Stimulated activated CD4-positive, alpha-beta T cell treated with anti-CD3 and anti-CD28 coated beads, Interleukin-4, amount 100 ng/mL, for 24 hours (primary cell): ENCODE data around the gene MRPL18.
A peak's percentile ranks its signal among the peaks of the same experiment; 100 is the strongest.
"Not testable (repeated sequence)": the region's sequence is repeated elsewhere in the genome, so short reads cannot be mapped to it uniquely, and the experiment has no call there.

Experiments
- DNase-seq: peaks from one replicate; pipeline ENCODE4 v3.0.0-alpha.2; 2020

The MRPL18 gene

DNA sequence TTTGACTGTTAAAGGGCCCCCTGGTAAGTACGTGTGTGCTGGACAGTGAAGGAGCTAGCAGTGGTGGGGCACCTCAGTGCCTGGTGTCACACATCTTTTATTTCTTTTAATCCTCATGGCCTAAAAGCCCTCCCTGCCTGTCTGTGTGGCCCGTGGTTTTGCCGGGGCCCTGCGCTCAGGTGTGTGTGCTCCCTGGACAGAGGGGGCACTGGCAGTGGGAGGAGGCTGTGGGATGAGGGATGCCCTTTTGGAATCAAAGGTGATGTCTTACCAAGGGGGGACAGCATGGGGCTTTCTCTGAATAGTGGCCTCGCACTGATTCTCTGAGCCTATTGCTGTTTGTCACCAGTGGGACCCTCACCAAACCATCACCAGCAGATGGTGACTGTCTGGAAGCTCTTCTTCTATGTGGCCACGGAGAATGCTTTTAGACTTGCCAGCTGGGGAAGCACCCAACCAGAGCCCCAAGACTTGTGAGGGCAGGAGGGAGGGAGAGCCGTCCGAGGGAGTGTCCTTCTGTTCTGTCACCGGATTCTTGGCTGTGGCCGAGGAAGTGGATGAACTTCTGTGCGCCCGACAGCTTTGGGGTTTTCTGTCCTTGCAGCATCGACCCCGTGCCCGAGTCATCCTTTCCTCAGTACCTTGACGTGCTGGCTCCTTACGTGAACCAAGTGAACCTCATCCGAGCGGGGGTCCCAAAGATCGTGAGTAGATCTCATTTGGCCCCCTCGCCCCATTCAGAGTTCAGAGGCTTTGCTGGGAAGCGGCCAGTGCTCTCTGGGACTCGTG is 27.9 kb downstream of the MRPL18 start:
- DNase-seq = no peak

DNA sequence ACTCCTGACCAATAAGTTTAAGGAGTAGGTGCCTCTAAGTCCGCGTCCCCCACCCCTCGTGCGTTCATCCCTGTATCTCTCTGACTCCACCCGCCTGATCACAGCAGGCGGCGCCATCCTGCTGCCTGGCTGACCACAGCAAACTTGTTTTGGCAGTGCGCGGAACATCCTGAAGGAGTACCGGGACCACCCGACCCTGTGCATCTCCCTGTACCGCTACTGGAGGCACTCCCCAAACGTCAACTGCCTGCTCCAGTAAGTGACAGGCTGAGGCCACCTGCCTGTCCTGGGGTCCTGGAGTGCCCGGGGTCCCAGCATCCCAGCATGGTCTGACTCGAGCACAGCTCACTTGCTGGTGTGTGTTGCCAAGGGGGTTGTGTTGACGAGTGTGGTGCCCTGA is 28.8 kb downstream of the MRPL18 start:
- DNase-seq = no peak

DNA sequence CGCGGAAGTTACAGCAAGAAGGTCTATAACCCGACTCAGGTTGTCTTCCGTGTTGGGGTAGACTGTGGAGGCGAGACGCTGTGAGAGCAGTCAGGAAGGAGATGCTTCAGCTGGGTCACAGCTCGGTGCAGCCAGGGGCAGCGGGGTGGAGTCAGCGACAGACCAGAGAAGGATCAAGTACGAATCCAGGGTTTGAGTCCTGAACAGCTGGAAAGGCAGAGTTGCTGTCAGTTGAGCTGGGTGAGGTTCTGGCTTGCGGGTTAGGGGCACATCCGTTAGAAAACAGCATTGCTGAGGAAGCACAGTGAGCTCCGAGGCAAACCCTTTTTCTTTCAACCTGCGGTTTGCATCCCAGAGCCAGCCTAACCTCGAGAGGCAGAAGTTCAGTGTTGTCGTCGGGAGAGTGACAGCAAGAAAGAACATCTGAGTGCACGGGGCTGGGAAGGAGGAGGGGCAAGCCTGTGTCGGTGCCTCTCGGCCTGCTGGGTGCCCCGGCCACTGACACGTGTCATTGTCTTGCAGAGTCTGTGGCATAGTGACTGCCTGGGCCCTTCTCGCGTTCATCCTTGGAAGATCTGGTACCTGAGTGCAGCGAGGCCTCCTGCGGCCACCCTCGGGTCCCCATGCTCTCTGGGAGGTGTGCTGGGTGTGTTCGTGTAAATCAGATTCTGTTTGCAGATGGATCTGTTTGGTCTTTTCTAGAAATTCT is 29.8 kb downstream of the MRPL18 start:
- DNase-seq = peak; percentile 20

DNA sequence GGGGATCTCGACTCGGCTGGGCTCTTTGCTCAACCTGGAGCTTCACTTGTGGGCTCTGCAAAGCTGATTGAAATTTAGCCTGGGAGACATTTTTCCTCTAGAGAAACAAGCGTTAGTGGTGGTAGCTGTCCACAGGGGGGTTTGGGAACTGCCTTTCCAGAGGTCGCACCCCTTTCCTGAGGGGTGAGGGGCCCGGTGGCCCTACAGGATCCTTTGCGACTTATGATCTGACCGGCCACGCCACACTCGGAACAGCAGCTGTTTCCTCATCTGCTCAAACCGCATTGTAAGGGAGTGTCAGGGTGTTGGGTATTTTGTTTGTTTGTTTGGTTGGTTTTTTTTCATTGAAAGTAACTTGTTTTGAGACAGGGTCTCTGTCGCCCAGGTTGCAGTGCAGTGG is 30.9 kb downstream of the MRPL18 start:
- no peak for DNase-seq

DNA sequence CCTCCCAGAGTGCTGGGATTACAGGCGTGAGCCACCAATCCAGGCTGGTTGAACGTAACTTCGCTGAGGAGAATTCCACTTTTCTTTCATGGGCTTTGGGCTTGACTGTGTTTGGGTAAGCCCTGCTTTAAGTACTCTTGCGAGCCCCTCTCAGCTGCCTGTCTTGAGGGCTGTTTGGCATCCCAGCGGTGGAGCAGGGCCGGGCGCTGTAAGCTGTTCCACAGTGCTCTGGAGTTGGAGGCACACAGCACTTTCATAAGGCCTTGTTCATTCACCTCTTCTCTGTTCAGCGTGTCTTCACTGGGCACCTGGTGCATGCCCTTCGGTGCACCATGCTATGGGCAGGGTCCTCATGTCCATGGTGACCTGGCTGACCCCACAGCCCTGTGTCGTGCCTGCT is 31.5 kb downstream of the MRPL18 start:
- DNase-seq = no peak

DNA sequence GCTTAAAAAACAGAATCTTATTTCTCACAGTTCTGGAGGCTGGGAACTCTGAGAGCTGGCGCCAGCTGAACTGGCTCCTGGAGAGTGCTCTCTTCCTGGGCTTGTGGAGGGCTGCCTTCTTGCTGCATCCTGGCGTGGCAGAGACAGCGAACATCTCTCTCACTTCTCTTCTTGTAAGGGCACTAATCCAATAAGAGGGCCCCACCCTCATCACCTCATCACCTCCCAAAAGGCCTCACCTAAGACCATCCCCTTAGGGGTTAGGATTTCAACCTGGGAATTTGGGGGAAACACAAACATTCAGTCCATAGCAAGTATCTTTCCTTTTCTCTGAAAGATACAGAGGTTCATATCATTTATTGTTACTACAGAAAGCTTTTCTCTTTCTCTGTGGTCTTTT is 33.7 kb downstream of the MRPL18 start:
- DNase-seq = no peak

DNA sequence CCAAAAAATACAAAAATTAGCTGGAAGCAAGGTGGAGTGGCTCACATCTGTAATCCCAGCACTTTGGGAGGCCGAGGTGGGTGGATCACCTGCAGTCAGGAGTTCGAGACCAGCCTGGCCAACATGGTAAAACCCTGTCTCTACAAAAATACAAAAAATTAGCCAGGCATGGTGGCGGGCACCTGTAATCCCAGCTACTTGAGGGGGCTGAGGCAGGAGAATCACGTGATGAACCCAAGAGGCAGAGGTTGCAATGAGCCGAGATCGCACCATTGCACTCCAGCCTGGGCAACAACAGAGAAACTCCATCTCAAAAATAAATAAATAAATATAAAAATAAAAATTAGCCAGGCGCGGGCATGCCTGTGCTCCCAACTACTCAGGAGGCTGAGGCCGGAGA is 34.4 kb downstream of the MRPL18 start:
- not testable (repeated sequence) for DNase-seq

DNA sequence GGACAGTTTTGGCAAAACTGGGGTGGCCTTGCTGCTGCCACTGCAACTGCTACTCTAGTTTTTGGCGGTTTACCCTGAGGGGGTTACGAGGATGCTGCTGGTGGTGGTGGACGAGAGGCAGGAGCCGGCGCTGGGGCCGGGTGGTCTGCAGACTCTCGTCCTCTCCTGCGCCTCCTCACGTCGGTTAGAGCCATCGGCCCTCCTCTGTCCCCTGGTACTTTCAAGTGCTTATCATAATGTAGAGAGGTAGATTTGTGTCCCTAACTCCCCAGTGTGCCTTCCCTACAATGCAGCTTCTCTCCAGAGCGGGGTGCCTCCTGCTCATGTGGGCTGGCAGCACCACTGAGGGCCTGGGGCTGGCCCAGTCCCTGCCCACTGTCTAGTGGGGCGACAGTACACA is 35.7 kb downstream of the MRPL18 start:
- DNase-seq = no peak

DNA sequence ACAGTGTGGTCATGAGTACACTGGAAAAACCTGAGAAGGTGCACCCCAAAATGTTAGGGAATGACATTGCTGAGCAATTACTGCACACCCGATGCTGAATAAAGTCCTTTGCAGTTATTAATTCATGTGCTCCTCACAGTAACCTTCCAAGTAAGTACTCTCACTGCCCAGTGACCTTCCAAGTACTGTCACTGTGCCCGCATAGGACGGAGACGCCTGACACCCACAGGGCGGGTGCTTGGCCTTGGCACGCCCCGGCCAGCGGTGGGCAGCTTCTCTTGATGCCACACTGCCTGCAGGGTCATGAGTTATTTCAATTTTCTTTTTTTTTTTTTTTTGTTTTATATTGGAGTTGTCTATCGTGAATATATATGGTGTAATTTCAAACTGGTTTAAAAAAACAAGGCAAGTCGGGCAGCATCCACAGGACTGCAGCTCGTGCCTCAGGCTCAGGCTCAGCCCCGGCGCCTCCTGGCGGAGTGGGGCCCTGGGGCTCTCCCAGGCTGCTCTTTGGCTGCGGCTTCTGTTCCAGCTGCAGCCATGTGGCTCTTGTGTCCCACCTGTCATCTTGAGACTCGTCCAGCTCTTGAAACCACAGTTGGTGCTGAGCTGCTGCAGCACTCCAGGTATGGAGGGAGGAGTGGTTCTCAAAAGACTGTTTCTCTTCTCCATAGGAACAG is 36.8 kb downstream of the MRPL18 start:
- DNase-seq = no peak

DNA sequence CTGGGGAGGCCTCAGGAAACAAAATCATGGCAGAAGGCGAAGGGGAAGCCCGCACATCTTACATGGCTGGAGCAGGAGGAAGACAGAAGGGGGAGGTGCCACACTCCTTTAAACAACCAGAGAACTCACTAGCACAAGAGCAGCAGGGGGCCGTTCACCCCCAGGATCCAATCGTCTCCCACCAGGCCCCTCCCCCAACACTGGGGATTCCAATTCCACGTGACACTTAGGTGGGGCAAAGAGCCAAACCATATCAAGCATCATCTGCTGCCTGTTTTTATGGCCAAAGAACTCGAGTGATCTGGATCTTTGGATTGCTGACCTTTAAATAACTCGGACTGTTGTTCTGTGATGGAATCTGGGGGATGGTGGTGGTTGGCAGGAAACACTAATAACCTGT is 37.8 kb downstream of the MRPL18 start:
- no peak for DNase-seq

DNA sequence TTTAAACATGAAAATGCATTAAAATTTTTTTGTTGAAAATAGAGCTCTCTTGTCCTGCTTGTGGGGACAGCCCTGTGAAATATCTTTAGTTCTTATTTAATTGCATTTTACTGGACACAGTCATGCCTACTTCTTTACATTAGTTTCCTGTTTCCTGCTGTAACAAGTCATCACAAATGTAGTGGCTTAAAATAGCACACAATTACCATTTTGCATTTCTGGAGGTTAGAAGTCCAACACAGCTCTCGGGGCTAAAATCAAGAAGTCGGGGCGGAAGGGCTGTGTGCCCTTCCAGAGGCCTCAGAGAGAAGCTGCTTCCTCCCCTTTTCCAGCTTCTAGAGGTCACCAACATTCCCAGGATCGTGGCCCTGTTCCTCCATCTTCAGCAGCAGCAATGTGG is 39.3 kb downstream of the MRPL18 start:
- no peak for DNase-seq

DNA sequence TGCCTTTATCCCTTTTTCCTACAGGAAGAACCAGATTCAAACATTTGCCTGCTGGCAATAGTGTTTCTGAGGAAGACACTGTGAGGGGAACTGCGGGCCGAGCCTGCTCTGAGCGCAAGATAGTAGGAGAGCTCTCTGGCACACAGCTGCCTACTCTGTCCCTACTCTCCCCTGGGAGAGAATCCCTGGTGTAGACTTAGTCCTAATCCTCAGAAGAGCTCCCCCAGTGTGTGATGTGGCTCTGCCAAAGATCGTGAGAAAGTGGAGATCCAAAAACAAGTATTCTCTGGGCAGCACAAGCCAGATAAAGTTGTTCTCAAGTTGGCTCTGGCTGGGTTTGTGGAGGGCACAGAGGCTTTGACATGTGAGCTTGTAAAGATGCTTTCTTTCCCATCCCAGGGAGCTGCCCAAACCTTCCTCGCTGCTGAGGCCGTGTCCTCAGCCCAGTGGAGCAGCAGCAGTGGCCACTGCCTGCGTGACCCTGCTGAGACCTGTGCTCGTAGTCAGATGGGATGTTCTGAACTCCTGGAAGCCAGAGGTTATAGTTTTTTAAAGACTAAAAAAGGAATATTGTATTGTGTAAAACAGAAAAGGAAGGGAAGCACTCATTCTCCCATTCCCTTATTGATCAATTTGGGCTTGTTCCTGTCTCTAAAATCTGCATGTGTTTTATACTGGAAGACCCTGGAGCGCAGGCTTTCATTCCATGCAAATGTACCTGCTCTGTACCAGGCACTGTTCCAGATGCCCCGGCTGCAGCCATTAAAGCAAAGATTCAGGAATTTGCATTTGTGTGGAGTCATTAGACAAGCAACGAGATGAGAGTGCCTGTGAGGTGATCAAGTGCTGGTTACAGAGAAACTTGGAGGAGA is 40.5 kb downstream of the MRPL18 start:
- no peak for DNase-seq

DNA sequence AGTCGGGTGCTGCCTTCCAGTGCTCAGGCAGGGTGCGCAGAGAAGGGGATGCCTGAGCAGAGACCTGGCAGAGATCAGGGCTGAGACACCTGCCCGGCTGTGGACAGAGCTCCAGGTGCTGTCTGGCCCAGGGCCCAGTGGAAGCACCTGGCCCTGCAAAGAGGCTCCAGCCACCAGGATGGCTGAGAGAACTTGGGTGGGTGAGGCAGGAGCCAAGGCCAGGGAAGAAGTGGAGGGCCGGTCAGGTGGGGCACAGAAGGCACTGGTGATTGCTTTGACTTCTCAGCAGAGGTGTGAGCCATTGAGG is 41.1 kb downstream of the MRPL18 start:
- DNase-seq = no peak

DNA sequence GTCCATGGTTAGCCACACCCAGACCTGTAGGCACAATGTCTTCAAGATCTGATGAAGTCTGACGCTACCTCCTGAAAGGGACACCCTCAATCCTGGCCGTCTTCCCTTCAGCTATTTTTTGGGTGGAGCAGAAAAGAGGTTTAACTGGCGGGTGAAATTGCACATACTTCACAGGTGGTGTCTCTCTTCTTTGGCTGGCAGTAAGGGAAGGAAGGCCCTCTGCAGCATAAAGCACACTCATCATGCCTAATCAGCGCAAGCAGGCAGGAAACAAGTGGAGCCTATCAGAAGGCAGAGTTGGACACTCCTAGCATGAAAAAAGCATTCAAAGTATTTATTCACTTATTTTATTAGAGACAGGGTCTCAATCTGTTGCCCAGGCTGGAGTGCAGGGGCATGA is 42.7 kb downstream of the MRPL18 start:
- no peak for DNase-seq

DNA sequence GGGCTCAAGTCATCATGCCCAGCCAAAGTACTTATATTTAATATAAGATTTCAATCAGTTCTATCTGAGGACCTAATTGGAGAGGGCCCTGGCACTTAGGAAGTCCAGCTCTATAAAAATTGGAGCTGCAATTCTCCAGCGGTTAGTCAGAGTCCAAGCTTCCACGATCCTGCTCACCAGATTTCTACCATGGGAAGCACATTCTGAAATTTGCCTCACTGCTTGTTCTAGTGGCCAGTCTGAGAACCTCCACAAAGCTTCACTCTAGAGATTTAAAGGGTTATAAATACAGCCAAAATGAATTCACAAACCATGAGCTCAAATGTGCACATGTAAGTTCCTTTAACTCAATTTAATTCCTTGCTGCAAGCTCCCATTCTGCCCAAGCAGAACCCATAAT is 43.3 kb downstream of the MRPL18 start:
- DNase-seq = no peak

DNA sequence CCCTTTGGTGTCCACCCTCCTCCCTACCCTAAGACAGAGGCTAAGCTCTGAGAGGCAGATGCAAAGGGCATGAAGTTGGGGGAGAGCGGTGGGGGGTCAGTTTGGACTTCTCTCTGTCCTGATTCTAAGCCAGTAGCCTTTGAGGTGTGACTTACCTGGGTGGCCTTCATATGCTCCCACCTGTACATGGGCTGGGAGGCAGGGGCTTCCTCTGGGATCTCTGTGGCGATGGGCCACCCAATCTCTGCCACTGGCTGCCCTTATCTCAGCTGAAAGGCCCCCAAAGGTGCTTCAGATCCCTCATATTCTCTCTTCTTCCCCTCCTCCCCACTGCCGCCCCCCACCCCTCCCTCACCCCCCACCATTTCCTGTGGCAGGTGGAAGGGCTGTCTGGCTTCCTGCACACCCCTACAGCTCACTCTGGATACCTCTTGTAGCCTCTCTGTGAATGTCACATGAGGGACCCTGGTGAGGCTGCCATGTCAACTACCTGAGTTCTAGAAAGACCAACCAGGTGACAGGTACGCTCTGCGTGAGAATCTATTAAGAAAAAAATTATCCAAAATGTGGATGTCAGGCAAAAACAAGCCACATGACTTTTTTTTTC is 43.8 kb downstream of the MRPL18 start:
- DNase-seq = no peak

DNA sequence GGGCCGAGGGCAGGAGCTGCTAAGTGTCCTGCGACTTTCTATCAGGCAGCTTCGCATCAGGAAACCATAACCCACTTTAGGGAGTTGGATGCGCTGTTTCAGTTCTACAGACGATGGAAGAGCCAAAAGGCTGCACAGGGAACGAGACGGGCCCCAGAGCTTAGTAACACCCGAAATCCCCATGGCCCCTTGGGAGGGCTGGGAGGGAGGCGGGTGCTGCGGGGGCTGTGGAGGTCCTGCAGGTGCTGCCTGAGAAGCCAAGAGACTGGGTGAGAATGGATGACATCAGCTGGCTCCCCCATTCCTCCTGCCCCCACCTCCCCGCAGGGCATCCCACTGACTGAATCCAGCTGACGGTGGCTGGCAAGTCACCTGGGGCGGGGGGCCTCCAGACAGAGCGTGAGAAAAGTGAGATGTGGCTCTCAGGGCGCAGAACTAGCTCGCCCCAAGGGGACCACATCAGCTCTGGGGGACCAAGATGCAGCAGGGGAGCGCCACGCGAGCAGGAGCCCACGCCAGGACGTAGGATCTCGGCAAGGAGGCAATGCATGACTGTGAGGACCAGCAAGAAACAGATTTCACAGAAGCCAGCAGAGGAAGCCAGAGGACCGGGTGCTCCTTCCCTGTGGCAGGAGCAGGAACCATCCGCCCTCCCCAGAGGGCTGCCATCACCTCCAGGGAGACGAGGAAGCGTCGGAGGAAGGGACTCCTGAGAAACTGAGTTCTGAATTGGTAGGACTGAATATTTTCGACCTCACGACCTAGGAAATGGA is 46.6 kb downstream of the MRPL18 start:
- no peak for DNase-seq

DNA sequence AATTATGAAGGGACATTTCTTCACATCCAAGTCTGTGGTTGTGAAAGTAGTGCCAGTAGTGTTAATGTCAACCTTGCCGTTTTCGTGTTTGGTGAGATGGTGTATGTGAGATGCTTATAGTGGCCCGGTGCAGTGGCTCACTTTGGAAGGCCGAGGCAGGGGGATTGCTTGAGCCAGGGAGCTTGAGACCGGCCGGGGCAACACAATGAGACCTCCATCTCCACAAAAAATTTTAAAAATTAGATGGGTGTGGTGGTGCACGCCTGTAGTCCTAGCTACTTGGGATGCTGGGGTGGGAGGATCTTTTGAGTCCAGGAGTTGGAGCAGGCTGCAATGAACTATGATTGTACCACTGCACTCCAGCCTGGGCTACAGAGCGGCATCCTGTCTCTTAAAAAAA is 47.2 kb downstream of the MRPL18 start:
- DNase-seq = no peak

DNA sequence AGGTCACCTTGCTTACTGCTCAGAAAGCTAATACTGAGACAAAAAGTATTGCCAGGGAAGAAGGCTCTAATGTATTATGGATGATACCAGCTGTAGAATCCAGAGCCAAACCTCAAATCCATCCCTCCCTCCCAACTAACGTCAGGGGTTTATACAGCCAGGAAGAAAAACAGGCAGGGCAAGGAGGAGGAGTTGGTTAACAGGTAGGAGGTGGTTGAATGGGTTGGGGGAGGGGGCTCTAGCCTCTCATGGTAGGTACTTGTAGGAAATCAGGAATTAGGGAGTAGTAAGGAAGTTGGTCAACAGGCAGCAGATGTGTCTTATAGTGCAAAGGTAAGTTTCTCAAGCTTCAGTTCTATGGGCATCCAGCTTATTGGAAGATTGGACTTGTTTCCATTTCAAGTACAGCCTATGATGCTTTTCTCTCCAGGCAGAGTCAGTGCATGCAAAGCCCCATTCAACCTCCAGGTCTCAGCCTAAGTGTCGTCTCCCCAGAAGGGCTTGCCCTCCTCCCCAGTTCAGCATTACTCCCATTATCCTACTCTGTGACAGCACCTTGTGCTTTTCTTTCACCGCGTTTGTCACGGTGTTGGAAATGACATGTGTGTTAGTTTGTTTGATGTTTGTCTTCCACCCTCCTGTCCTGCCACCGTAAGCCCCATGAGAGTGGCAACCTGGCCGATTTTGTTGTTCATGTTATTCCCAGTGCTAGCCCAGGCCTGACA is 47.9 kb downstream of the MRPL18 start:
- DNase-seq = no peak

DNA sequence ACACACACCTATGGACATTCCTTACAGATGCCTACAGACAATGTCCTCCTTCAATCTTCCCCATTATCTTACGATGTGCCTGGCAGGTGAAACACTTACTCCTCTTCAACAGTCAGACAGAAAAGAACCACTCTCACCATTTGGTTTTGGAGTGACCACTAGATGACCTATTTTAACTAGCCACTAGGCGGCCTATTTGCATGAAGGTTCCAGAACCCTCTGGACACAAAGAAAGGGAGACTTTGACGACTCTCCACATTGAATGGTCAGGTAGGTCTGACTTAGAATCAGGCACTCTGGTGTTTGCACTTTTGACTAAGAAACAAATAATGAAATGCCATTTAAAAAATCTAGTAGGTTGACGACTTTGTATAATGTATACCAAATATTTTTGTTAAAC is 51.8 kb downstream of the MRPL18 start:
- DNase-seq = no peak
